SK-N-SH (cell line): ENCODE results near the gene ZNF346. TPM values are rescaled to one million over a fixed set of nuclear protein-coding genes. Genes with fewer than 3 reads are reported as not detected.
"Not testable (repeated sequence)": the region's sequence is repeated elsewhere in the genome, so short reads cannot be mapped to it uniquely, and the experiment has no call there.

ENCODE experiments used
- CTCF ChIA-PET: fragments of 300-600, 350-600 bp; formaldehyde crosslinking; extraction: SDS; loops from one replicate; lab custom pipeline; 2021; lab: Yijun Ruan, JAX
- POLR2A ChIA-PET: fragments of 350-600 bp; sonication (Branson Sonifier 250); formaldehyde crosslinking; extraction: SDS; loops from one replicate; lab custom pipeline; 2020; ENCODE audit warnings: antibody characterized with exemption, inconsistent platforms; lab: Yijun Ruan, JAX
- DNase-seq: peaks from one replicate; pipeline ENCODE4 v3.0.0; 2012
- H2AFZ ChIP-seq: fragments of 200-600 bp; sonication (generic); 2 replicates; pipeline ENCODE4 v1.8.1; 2016; ENCODE audit warnings: antibody characterized with exemption, mild to moderate bottlenecking, low read depth
- H3F3A ChIP-seq: fragments of 200-600 bp; sonication (generic); replicated peaks from 2 replicates; pipeline ENCODE3; 2016; ENCODE audit warnings: antibody characterized with exemption, mild to moderate bottlenecking; ENCODE audit not compliant: insufficient read depth
- H3K27ac ChIP-seq, 2 experiments: fragments of 200-500 bp in 1 of 2; fragments of 200-600 bp in 1 of 2; sonication (Bioruptor generic) in 1 of 2; sonication (generic), shearing (Covaris generic) in 1 of 2; 2 replicates each; pipeline versions ENCODE4 v1.5.1 to v1.6.1; 2014 to 2016; ENCODE audit warnings: low read depth in 2 of 2, inconsistent platforms in 1 of 2, low read length in 1 of 2, mild to moderate bottlenecking in 1 of 2, mixed read lengths in 1 of 2
- H3K27me3 ChIP-seq: fragments of 200-600 bp; sonication (generic), shearing (Covaris generic); 2 replicates; pipeline ENCODE4 v1.6.1; 2016; ENCODE audit warnings: mixed run types; ENCODE audit not compliant: insufficient read depth
- H3K36me3 ChIP-seq, 2 experiments: fragments of 200-500 bp in 1 of 2; fragments of 200-600 bp in 1 of 2; sonication (Bioruptor generic) in 1 of 2; sonication (generic) in 1 of 2; replicated peaks in 1 of 2; 2 replicates each; pipeline versions ENCODE3 to v1.5.1; 2014 to 2016; ENCODE audit warnings: low read length in 1 of 2, mild to moderate bottlenecking in 1 of 2; ENCODE audit not compliant: insufficient read depth in 2 of 2, control insufficient read depth in 1 of 2
- H3K4me1 ChIP-seq, 2 experiments: fragments of 200-500 bp in 1 of 2; fragments of 200-600 bp in 1 of 2; sonication (Bioruptor generic) in 1 of 2; sonication (generic), shearing (Covaris generic) in 1 of 2; 2 replicates each; pipeline versions ENCODE4 v1.5.1 to v1.6.1; 2014 to 2016; ENCODE audit warnings: low read depth in 1 of 2, low read length in 1 of 2, mixed run types in 1 of 2; ENCODE audit not compliant: insufficient read depth in 2 of 2, control insufficient read depth in 1 of 2
- H3K4me2 ChIP-seq: fragments of 200-600 bp; sonication (generic), shearing (Covaris generic); 2 replicates; pipeline ENCODE4 v1.6.1; 2017; ENCODE audit warnings: mixed run types
- H3K4me3 ChIP-seq, 2 experiments: fragments of 200-500 bp in 1 of 2; fragments of 200-600 bp in 1 of 2; sonication (Bioruptor generic) in 1 of 2; sonication (generic), shearing (Covaris generic) in 1 of 2; 2 replicates each; pipeline versions ENCODE4 v1.5.1 to v1.8.1; 2014 to 2016; ENCODE audit warnings: low read depth in 2 of 2, inconsistent platforms in 1 of 2, low read length in 1 of 2, mild to moderate bottlenecking in 1 of 2, mixed read lengths in 1 of 2, moderate library complexity in 1 of 2
- H3K79me2 ChIP-seq: fragments of 200-600 bp; sonication (generic); 2 replicates; pipeline ENCODE4 v1.8.1; 2017; ENCODE audit warnings: mild to moderate bottlenecking; ENCODE audit not compliant: insufficient read depth
- H3K9ac ChIP-seq: fragments of 200-600 bp; sonication (generic); 2 replicates; pipeline ENCODE4 v1.6.1; 2017; ENCODE audit warnings: mixed run types
- H3K9me2 ChIP-seq: fragments of 200-600 bp; sonication (generic); 2 replicates; pipeline ENCODE4 v1.6.1; 2017; ENCODE audit warnings: mixed run types
- H3K9me3 ChIP-seq: fragments of 200-600 bp; sonication (generic); 2 replicates; pipeline ENCODE4 v1.6.1; 2017; ENCODE audit warnings: mixed run types, mild to moderate bottlenecking, moderate library complexity
- H4K20me1 ChIP-seq: fragments of 200-600 bp; sonication (generic); 2 replicates; pipeline ENCODE4 v1.6.1; 2017; ENCODE audit warnings: mild to moderate bottlenecking, mixed run types; ENCODE audit not compliant: insufficient read depth
- FOSL2 ChIP-seq: IDR thresholded peaks from 2 replicates; pipeline ENCODE4 v1.4.0; 2012; ENCODE audit warnings: low read depth, mild to moderate bottlenecking, moderate library complexity, borderline replicate concordance
- FOXJ3 ChIP-seq: sonication (generic); formaldehyde crosslinking; IDR thresholded peaks from 2 replicates; pipeline ENCODE4 v1.5.1; 2020; ENCODE audit warnings: mild to moderate bottlenecking, missing genetic modification reagents
- JUND ChIP-seq: IDR thresholded peaks from 2 replicates; pipeline ENCODE4 v1.4.0; 2012
- MEF2A ChIP-seq: IDR thresholded peaks from 2 replicates; pipeline ENCODE4 v1.4.0; 2012; ENCODE audit warnings: low read depth, borderline replicate concordance
- MXI1 ChIP-seq: IDR thresholded peaks from 2 replicates; pipeline ENCODE4 v1.6.1; 2012; ENCODE audit warnings: mild to moderate bottlenecking, low read depth, low read length, improper control_type of control experiment
- NRF1 ChIP-seq: IDR thresholded peaks from 2 replicates; pipeline ENCODE4 v1.6.1; 2012; ENCODE audit warnings: low read depth, mild to moderate bottlenecking, low read length
- RAD21 ChIP-seq: IDR thresholded peaks from 2 replicates; pipeline ENCODE4 v1.6.1; 2012; ENCODE audit warnings: mild to moderate bottlenecking, low read length
- SMC3 ChIP-seq: IDR thresholded peaks from 2 replicates; pipeline ENCODE4 v1.6.1; 2012; ENCODE audit warnings: low read depth, low read length, improper control_type of control experiment
- TCF12 ChIP-seq: IDR thresholded peaks from 2 replicates; pipeline ENCODE4 v1.4.0; 2012
- WGBS: methylation state at CpG from one replicate; pipeline ENCODE4 v1.1.6; 2017; ENCODE audit warnings: low lambda C conversion rate; 5-methylcytosine and 5-hydroxymethylcytosine counted together
- polyA plus RNA-seq, 3 experiments: library from polyadenylated mRNA; depleted of rRNA; stranded (reverse); fragments of >200 nt; gene quantifications; 2 replicates each; pipeline ENCODE4 v1.2.3, GENCODE V29; 2012
- TF ChIP-seq, protein P1 (sequence below): IDR thresholded peaks from 2 replicates; pipeline ENCODE4 v1.4.0; 2012; ENCODE audit warnings: low read depth, borderline replicate concordance
- TF ChIP-seq, protein P2 (sequence below): fragments of 150-350 bp; IDR thresholded peaks from 2 replicates; pipeline ENCODE4 v1.6.1; 2017; ENCODE audit warnings: antibody characterized with exemption, low read length, low read depth, borderline replicate concordance
- TF ChIP-seq, protein P3 (sequence below): IDR thresholded peaks from 2 replicates; pipeline ENCODE4 v1.4.0; 2012; ENCODE audit warnings: low read depth, borderline replicate concordance

Gene ZNF346
- polyA plus RNA-seq, 1 of the 3 experiments (the other 2 are of a cell fraction), result 15.1 TPM

DNA sequence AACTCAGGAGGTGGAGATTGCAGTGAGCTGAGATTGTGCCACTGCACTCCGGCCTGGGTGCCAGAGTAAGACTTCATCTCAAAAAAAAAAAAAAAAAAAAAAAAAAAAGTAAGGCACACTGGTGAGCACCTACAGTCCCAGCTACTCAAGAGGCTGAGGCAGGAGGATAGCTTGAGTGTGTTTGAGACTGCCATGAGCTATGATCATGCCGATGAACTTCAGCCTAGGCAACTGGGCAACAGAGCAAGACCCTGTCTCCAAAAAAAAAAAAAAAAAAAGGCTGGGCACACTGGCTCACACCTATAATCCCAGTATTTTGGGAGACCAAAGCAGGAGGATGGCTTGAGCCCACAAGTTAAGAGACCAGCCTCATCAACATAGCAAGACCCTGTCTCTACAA, 36.2 kb upstream of the ZNF346 start:
- Histone ChIP-seq H3K4me3 (no peak overlapping the region), H3K9me3 (no peaks in the 10 kb centered on the region), H3F3A (no peaks in the 10 kb centered on the region), H3K4me1 (no peaks in the 10 kb centered on the region), H3K9me2 (no peaks in the 10 kb centered on the region), H3K27me3 (no peaks in the 10 kb centered on the region), H3K4me2 (no peak overlapping the region), H3K9ac (no peak overlapping the region), H2AFZ (no peak overlapping the region), H3K79me2 (peaks cover 92% of the 10 kb centered on the region), H3K27ac (no peak overlapping the region), H3K36me3 (peaks cover 7 to 30% of the 10 kb centered on the region in 2 experiments), H4K20me1 (peaks cover 45% of the 10 kb centered on the region)
- ChIA-PET CTCF (interaction anchor here (1.2 to 1.3 kb wide), 2 partner anchors 17 to 246 kb away, joined by 3 to 4 read pairs; no protein-coding TSS in a partner anchor), POLR2A (interaction anchor here (0.7 kb wide), 1 partner anchor 14 kb away, joined by 3 read pairs; no protein-coding TSS in a partner anchor)
- DNase-seq, result no peak
- WGBS, result 100% methylated on average over 2 of the region's 2 CpGs
- TF ChIP-seq NRF1 (no peak), FOSL2 (no peak), SMC3 (no peak)
- TF ChIP-seq, protein P1, sequence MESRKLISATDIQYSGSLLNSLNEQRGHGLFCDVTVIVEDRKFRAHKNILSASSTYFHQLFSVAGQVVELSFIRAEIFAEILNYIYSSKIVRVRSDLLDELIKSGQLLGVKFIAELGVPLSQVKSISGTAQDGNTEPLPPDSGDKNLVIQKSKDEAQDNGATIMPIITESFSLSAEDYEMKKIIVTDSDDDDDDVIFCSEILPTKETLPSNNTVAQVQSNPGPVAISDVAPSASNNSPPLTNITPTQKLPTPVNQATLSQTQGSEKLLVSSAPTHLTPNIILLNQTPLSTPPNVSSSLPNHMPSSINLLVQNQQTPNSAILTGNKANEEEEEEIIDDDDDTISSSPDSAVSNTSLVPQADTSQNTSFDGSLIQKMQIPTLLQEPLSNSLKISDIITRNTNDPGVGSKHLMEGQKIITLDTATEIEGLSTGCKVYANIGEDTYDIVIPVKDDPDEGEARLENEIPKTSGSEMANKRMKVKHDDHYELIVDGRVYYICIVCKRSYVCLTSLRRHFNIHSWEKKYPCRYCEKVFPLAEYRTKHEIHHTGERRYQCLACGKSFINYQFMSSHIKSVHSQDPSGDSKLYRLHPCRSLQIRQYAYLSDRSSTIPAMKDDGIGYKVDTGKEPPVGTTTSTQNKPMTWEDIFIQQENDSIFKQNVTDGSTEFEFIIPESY, result no peak
- TF ChIP-seq, protein P2, sequence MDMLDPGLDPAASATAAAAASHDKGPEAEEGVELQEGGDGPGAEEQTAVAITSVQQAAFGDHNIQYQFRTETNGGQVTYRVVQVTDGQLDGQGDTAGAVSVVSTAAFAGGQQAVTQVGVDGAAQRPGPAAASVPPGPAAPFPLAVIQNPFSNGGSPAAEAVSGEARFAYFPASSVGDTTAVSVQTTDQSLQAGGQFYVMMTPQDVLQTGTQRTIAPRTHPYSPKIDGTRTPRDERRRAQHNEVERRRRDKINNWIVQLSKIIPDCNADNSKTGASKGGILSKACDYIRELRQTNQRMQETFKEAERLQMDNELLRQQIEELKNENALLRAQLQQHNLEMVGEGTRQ, result no peak
- TF ChIP-seq, protein P3, sequence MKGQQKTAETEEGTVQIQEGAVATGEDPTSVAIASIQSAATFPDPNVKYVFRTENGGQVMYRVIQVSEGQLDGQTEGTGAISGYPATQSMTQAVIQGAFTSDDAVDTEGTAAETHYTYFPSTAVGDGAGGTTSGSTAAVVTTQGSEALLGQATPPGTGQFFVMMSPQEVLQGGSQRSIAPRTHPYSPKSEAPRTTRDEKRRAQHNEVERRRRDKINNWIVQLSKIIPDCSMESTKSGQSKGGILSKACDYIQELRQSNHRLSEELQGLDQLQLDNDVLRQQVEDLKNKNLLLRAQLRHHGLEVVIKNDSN, result no peak

DNA sequence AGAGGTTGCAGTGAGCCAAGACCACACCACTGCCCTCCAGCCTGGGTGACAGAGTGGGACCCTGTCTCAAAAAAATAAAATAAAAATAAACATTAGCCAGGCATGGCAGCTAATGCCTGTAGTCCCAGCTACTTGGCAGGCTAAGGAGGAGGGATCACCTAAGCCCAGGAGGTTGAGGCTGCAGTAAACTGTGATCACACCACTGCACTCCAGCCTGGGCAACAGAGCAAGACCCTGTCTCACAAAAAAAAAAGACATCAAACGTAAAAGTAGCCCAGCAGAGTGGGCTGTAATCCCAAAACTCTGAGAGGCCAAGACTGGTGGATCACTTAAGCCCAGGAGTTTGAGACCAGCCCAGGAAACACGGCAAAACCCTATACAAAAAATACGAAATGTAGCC, 34.9 kb upstream of the ZNF346 start:
- Histone ChIP-seq H3K4me1 (no peaks in the 10 kb centered on the region), H4K20me1 (peaks cover 58% of the 10 kb centered on the region), H3K9ac (no peak overlapping the region), H3K27me3 (no peaks in the 10 kb centered on the region), H3K4me3 (no peak overlapping the region), H3K27ac (no peak overlapping the region), H3K9me3 (no peaks in the 10 kb centered on the region), H2AFZ (no peak overlapping the region), H3K36me3 (peaks cover 0 to 18% of the 10 kb centered on the region in 2 experiments), H3K9me2 (no peaks in the 10 kb centered on the region), H3K4me2 (no peak overlapping the region), H3K79me2 (peaks cover 92% of the 10 kb centered on the region), H3F3A (no peaks in the 10 kb centered on the region)
- POLR2A ChIA-PET, result no interaction called here
- CTCF ChIA-PET, result interaction anchor here (0.7 kb wide), 1 partner anchor 124 kb away, joined by 5 read pairs; no protein-coding TSS in a partner anchor
- 87% methylated on average over 3 of the region's 3 CpGs for whole genome bisulfite sequencing
- TF ChIP-seq JUND (no peak), TCF12 (no peak), FOXJ3 (no peak), MEF2A (no peak), MXI1 (no peak), RAD21 (no peak), FOSL2 (no peak)
- TF ChIP-seq, protein P1, result no peak
- TF ChIP-seq, protein P3, result no peak
- no peak for DNase-seq

DNA sequence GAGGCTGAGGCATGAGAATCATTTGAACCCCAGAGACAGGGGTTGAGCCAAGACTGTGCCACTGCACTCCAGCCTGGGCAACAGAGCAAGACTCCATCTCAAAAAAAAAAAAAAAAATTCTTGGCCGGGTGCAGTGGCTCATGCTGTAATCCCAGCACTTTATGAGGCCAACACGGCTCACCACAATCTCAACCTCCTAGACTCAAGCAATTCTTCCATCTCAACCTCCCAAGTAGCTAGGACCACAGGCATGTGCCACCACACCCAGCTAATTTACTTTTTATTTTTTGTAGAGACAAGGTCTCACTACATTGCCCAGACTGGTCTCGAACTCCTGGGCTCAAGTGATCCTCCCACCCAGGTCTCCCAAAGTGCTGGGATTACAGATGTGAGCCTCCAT, 29.4 kb upstream of the ZNF346 start:
- ChIA-PET POLR2A (interaction anchor here (0.6 kb wide), 1 partner anchor 209 kb away, joined by 3 read pairs; no protein-coding TSS in a partner anchor), CTCF (interaction anchor here (1.2 kb wide), 1 partner anchor 12 kb away, joined by 3 read pairs; no protein-coding TSS in a partner anchor)
- peaks cover 17% of the 10 kb centered on the region for H3F3A ChIP-seq
- not testable (repeated sequence) for H3K27me3 ChIP-seq, H3K4me1 ChIP-seq, H3K9me3 ChIP-seq, H3K36me3 ChIP-seq, H3K9me2 ChIP-seq, H2AFZ ChIP-seq, DNase-seq, H3K4me2 ChIP-seq, H3K27ac ChIP-seq, H3K4me3 ChIP-seq, H3K9ac ChIP-seq
- WGBS, result 78% methylated on average over 3 of the region's 3 CpGs
- H4K20me1 ChIP-seq, result peaks cover 90% of the 10 kb centered on the region
- H3K79me2 ChIP-seq, result peaks cover 100% of the 10 kb centered on the region
